GM23338 (cell line): ENCODE data around the gene SF3B2. TPM values are rescaled to one million over a fixed set of nuclear protein-coding genes. Genes with fewer than 3 reads are reported as not detected.

Experiments used
- ATAC-seq: fragments of 200-7000 bp; cut with Tn5 transposase; 3 replicates; pipeline ENCODE4 v1.9.1; 2020
- DNase-seq: peaks from one replicate; pipeline ENCODE4 v3.0.0-alpha.2; 2015; ENCODE audit warnings: low spot score
- H2AFZ ChIP-seq: fragments of 200-600 bp; sonication (generic); 2 replicates; pipeline ENCODE4 v1.8.0; 2016; ENCODE audit warnings: antibody characterized with exemption, mild to moderate bottlenecking, moderate library complexity
- H3F3A ChIP-seq: fragments of 200-600 bp; sonication (generic); replicated peaks from 2 replicates; pipeline ENCODE4 v1.8.0; 2017; ENCODE audit warnings: antibody characterized with exemption, mixed run types, low read depth
- H3K27ac ChIP-seq: fragments of 200-600 bp; sonication (generic); 2 replicates; pipeline ENCODE4 v1.6.1; 2016; ENCODE audit warnings: low read depth
- H3K27me3 ChIP-seq: fragments of 200-600 bp; sonication (generic); 2 replicates; pipeline ENCODE4 v1.8.0; 2016; ENCODE audit warnings: mild to moderate bottlenecking, mixed run types, moderate library complexity; ENCODE audit not compliant: insufficient read depth
- H3K36me3 ChIP-seq: fragments of 200-600 bp; sonication (generic); 2 replicates; pipeline ENCODE4 v1.8.0; 2016; ENCODE audit warnings: mild to moderate bottlenecking; ENCODE audit not compliant: insufficient read depth
- H3K4me1 ChIP-seq: fragments of 200-600 bp; sonication (generic); 2 replicates; pipeline ENCODE4 v1.8.0; 2016; ENCODE audit warnings: mild to moderate bottlenecking, moderate library complexity; ENCODE audit not compliant: insufficient read depth
- H3K4me2 ChIP-seq: fragments of 200-600 bp; sonication (generic); 2 replicates; pipeline ENCODE4 v1.7.1; 2017; ENCODE audit warnings: mixed run types
- H3K4me3 ChIP-seq: fragments of 200-600 bp; sonication (generic); 2 replicates; pipeline ENCODE4 v1.6.1; 2016; ENCODE audit warnings: mixed run types
- H3K79me2 ChIP-seq: fragments of 200-600 bp; sonication (generic); replicated peaks from 2 replicates; pipeline ENCODE4 v1.8.0; 2017; ENCODE audit warnings: mild to moderate bottlenecking; ENCODE audit not compliant: insufficient read depth
- H3K9me2 ChIP-seq: fragments of 200-600 bp; sonication (generic); 2 replicates; pipeline ENCODE4 v1.8.0; 2017; ENCODE audit not compliant: insufficient read depth
- H4K20me1 ChIP-seq: fragments of 200-600 bp; sonication (generic); replicated peaks from 2 replicates; pipeline ENCODE4 v1.8.0; 2017; ENCODE audit warnings: mild to moderate bottlenecking; ENCODE audit not compliant: insufficient read depth
- H3K27ac Mint-ChIP-seq: 2 replicates; pipeline ENCODE4 v1.8.0; 2020; ENCODE audit warnings: inconsistent platforms, mild to moderate bottlenecking, moderate library complexity, mixed read lengths
- H3K27me3 Mint-ChIP-seq: 3 replicates; pipeline ENCODE4 v1.8.0; 2022; ENCODE audit warnings: low read depth, mild to moderate bottlenecking, moderate library complexity, mixed read lengths, inconsistent platforms; ENCODE audit not compliant: insufficient read depth, poor library complexity
- H3K36me3 Mint-ChIP-seq: 3 replicates; pipeline ENCODE4 v1.8.0; 2021; ENCODE audit warnings: low read depth, mild to moderate bottlenecking, inconsistent platforms, moderate library complexity, mixed read lengths
- H3K4me1 Mint-ChIP-seq: 3 replicates; pipeline ENCODE4 v1.8.0; 2020; ENCODE audit warnings: mild to moderate bottlenecking, inconsistent platforms, mixed read lengths
- H3K4me3 Mint-ChIP-seq: 3 replicates; pipeline ENCODE4 v1.8.0; 2021; ENCODE audit warnings: moderate library complexity, mild to moderate bottlenecking, inconsistent platforms, mixed read lengths
- H3K9me3 Mint-ChIP-seq: 3 replicates; pipeline ENCODE4 v1.8.0; 2020; ENCODE audit warnings: moderate library complexity, mild to moderate bottlenecking, inconsistent platforms, mixed read lengths
- CREB1 ChIP-seq: fragments of 250-450 bp; sonication (Bioruptor Pico); IDR thresholded peaks from 2 replicates; pipeline ENCODE4 v1.5.0; 2020; ENCODE audit warnings: low read depth, mild to moderate bottlenecking, moderate library complexity
- CTCF ChIP-seq, 2 experiments: fragments of 200-600 bp in 1 of 2; sonication (generic) in 1 of 2; conservative IDR thresholded peaks; 2 replicates each; pipeline versions ENCODE4 v1.5.1 to v1.6.1; 2016 to 2017; ENCODE audit warnings: antibody characterized with exemption in 2 of 2, low read depth in 2 of 2, mild to moderate bottlenecking in 2 of 2, moderate library complexity in 1 of 2
- EZH2 ChIP-seq: fragments of 200-600 bp; sonication (generic); IDR thresholded peaks from one replicate; pipeline ENCODE4 v1.8.0; 2017; ENCODE audit warnings: antibody characterized with exemption, mild to moderate bottlenecking, low read depth; ENCODE audit not compliant: unreplicated experiment
- EZH2phosphoT487 ChIP-seq: fragments of 200-600 bp; sonication (generic); IDR thresholded peaks from one replicate; pipeline ENCODE4 v1.8.1; 2018; ENCODE audit warnings: antibody characterized with exemption; ENCODE audit not compliant: unreplicated experiment
- JUNB ChIP-seq: IDR thresholded peaks from one replicate; pipeline ENCODE4 v1.6.1; 2016; ENCODE audit warnings: antibody characterized with exemption; ENCODE audit not compliant: unreplicated experiment
- NANOG ChIP-seq: IDR thresholded peaks from 2 replicates; pipeline ENCODE4 v1.6.1; 2016; ENCODE audit warnings: antibody characterized with exemption, borderline replicate concordance
- POLR2AphosphoS5 ChIP-seq: IDR thresholded peaks from 2 replicates; pipeline ENCODE4 v1.6.1; 2016; ENCODE audit warnings: antibody characterized with exemption, low read depth
- REST ChIP-seq: IDR thresholded peaks from one replicate; pipeline ENCODE4 v1.6.1; 2018; ENCODE audit warnings: antibody characterized with exemption; ENCODE audit not compliant: unreplicated experiment
- ZNF114 ChIP-seq: fragments of 250-450 bp; sonication (Bioruptor Pico); IDR thresholded peaks from 2 replicates; pipeline ENCODE4 v1.5.0; 2020; ENCODE audit warnings: mild to moderate bottlenecking, moderate library complexity
- ZNF331 ChIP-seq: fragments of 250-450 bp; sonication (Bioruptor Pico); IDR thresholded peaks from 2 replicates; pipeline ENCODE4 v1.5.0; 2020; ENCODE audit warnings: low read depth, mild to moderate bottlenecking, moderate library complexity
- ZNF462 ChIP-seq: fragments of 250-450 bp; sonication (Bioruptor Pico); IDR thresholded peaks from 2 replicates; pipeline ENCODE4 v1.5.0; 2020; ENCODE audit warnings: mild to moderate bottlenecking, moderate library complexity
- polyA plus RNA-seq: library from polyadenylated mRNA; unstranded; fragments of >200 nt; fragmentation: Nextera tagmentation; extraction: Ambion mirVana; gene quantifications from 2 replicates; pipeline ENCODE4 v1.2.1, GENCODE V29; 2016
- total RNA-seq: library from RNA; depleted of rRNA; stranded (reverse); fragments of >200 nt; shearing (Covaris generic); gene quantifications from 2 replicates; pipeline ENCODE4 v1.2.3, GENCODE V29; 2014

The SF3B2 gene
- total and polyA plus RNA-seq, 2 experiments from 2014 or later: 173 to 180 TPM

GRCh38 chr11:66075273-66075672 is 23.1 kb downstream of the SF3B2 start (continued):
- no peak for TF ChIP-seq ZNF462 (CRISPR knock-in tag)
- TF ChIP-seq NANOG: no peak
- TF ChIP-seq EZH2: no peak

GRCh38 chr11:66076561-66076960 is 24.4 kb downstream of the SF3B2 start:
- no peak for DNase-seq
- no peaks in the 10 kb centered on the region for H3K9me3 Mint-ChIP-seq
- no peak for ATAC-seq
- H3K4me1 Mint-ChIP-seq: peaks cover 9% of the 10 kb centered on the region
- H3K27me3 Mint-ChIP-seq: no peaks in the 10 kb centered on the region
- no peak overlapping the region for H3K27ac Mint-ChIP-seq
- Histone ChIP-seq H3K36me3 (peaks cover 6% of the 10 kb centered on the region), H4K20me1 (peaks cover 14% of the 10 kb centered on the region), H3K27ac (no peak overlapping the region), H3K79me2 (peaks cover 60% of the 10 kb centered on the region), H3K4me1 (peaks cover 7% of the 10 kb centered on the region), H2AFZ (no peak overlapping the region), H3K4me3 (no peak overlapping the region), H3F3A (peaks cover 6% of the 10 kb centered on the region; the same call in 1 of the 2 replicates), H3K4me2 (no peak overlapping the region), H3K9me2 (no peaks in the 10 kb centered on the region), H3K27me3 (no peaks in the 10 kb centered on the region)
- peaks cover 5% of the 10 kb centered on the region for H3K36me3 Mint-ChIP-seq
- no peak overlapping the region for H3K4me3 Mint-ChIP-seq
- no peak for TF ChIP-seq POLR2AphosphoS5
- TF ChIP-seq NANOG: no peak
- TF ChIP-seq EZH2phosphoT487: no peak
- TF ChIP-seq ZNF331 (CRISPR knock-in tag): no peak
- no peak for TF ChIP-seq JUNB
- TF ChIP-seq CREB1 (CRISPR knock-in tag): no peak
- TF ChIP-seq EZH2: no peak
- TF ChIP-seq REST: no peak
- no peak for TF ChIP-seq CTCF (conservative IDR thresholded peaks at IDR 0.05; ENCODE audit: low read depth in 2 of 2)
- TF ChIP-seq ZNF114 (CRISPR knock-in tag): no peak
